CD14-positive monocyte (primary cell): ENCODE data around the gene ZMAT2. TPM values are rescaled to one million over a fixed set of nuclear protein-coding genes. Genes with fewer than 3 reads are reported as not detected.
"Not testable (repeated sequence)": the region's sequence is repeated elsewhere in the genome, so short reads cannot be mapped to it uniquely, and the experiment has no call there.

Source experiments
- DNase-seq, 3 donors: peaks; one replicate each; pipeline ENCODE4 v3.0.0-alpha.2; 2011 to 2022
- H2AFZ ChIP-seq: 2 replicates; pipeline ENCODE4 v1.6.0; 2012; ENCODE audit warnings: mild to moderate bottlenecking, low read depth, low read length, inconsistent platforms; ENCODE audit not compliant: insufficient read depth, poor library complexity, severe bottlenecking
- H3K27ac ChIP-seq, 2 donors: 1 replicate in 1 of 2; 2 replicates in 1 of 2; pipeline ENCODE4 v1.5.1; 2012 to 2013; ENCODE audit warnings: low read length in 2 of 2, control low read depth in 1 of 2, inconsistent platforms in 1 of 2, low read depth in 1 of 2, mild to moderate bottlenecking in 1 of 2
- H3K27me3 ChIP-seq, 2 donors: one replicate each; pipeline versions ENCODE4 v1.6.0 to v1.6.1; 2011 to 2013; ENCODE audit warnings: low read length in 2 of 2; ENCODE audit not compliant: control insufficient read depth in 2 of 2, insufficient read depth in 2 of 2
- H3K36me3 ChIP-seq, 2 donors: replicated peaks in 1 of 2; 1 replicate in 1 of 2; 2 replicates in 1 of 2; pipeline versions ENCODE4 v1.5.1 to v1.6.1; 2012 to 2013; ENCODE audit warnings: low read length in 2 of 2, control low read depth in 1 of 2, inconsistent platforms in 1 of 2, mild to moderate bottlenecking in 1 of 2; ENCODE audit not compliant: insufficient read depth in 2 of 2, control insufficient read depth in 1 of 2
- H3K4me1 ChIP-seq, 2 donors: 1 replicate in 1 of 2; 2 replicates in 1 of 2; pipeline versions ENCODE4 v1.5.1 to v1.6.1; 2012 to 2013; ENCODE audit warnings: low read length in 2 of 2, control low read depth in 1 of 2, inconsistent platforms in 1 of 2, mild to moderate bottlenecking in 1 of 2, moderate library complexity in 1 of 2; ENCODE audit not compliant: insufficient read depth in 2 of 2, control insufficient read depth in 1 of 2
- H3K4me2 ChIP-seq: replicated peaks from 2 replicates; pipeline ENCODE3; 2012; ENCODE audit warnings: low read length, moderate library complexity, mild to moderate bottlenecking; ENCODE audit not compliant: poor library complexity, severe bottlenecking; ENCODE audit errors: extremely low read depth
- H3K4me3 ChIP-seq, 3 experiments: fragments of 200-600 bp in 1 of 3; sonication (generic) in 1 of 3; replicated peaks in 1 of 3; 1 replicate in 2 of 3; 2 replicates in 1 of 3; pipeline ENCODE4 v1.5.1; 2011 to 2013; ENCODE audit warnings: low read length in 3 of 3, mild to moderate bottlenecking in 3 of 3, control low read depth in 2 of 3, low read depth in 2 of 3, inconsistent platforms in 1 of 3, moderate library complexity in 1 of 3
- H3K79me2 ChIP-seq: 2 replicates; pipeline ENCODE4 v1.6.0; 2012; ENCODE audit warnings: mild to moderate bottlenecking, control low read depth, inconsistent platforms, low read length, moderate library complexity; ENCODE audit not compliant: insufficient read depth
- H3K9ac ChIP-seq: 2 replicates; pipeline ENCODE4 v1.6.0; 2017; ENCODE audit warnings: low read length, mild to moderate bottlenecking; ENCODE audit not compliant: insufficient read depth, poor library complexity, severe bottlenecking
- H3K9me3 ChIP-seq, 2 donors: replicated peaks in 1 of 2; 1 replicate in 1 of 2; 2 replicates in 1 of 2; pipeline versions ENCODE4 v1.5.1 to v1.6.1; 2012 to 2013; ENCODE audit warnings: low read length in 2 of 2, control low read depth in 1 of 2; ENCODE audit not compliant: control insufficient read depth in 1 of 2, insufficient read depth in 1 of 2
- H4K20me1 ChIP-seq: 2 replicates; pipeline ENCODE4 v1.6.0; 2012; ENCODE audit warnings: mild to moderate bottlenecking, low read length, control low read depth, moderate library complexity; ENCODE audit not compliant: insufficient read depth
- H3K27ac Mint-ChIP-seq, 7 donors: one replicate each; pipeline ENCODE4 v1.8.0; 2020; ENCODE audit warnings: mild to moderate bottlenecking in 7 of 7, mixed read lengths in 7 of 7, moderate library complexity in 6 of 7, inconsistent platforms in 2 of 7
- H3K27me3 Mint-ChIP-seq, 3 donors: one replicate each; pipeline ENCODE4 v1.8.0; 2021 to 2022; ENCODE audit warnings: low read depth in 3 of 3, mild to moderate bottlenecking in 3 of 3, mixed read lengths in 3 of 3, moderate library complexity in 3 of 3, inconsistent platforms in 1 of 3
- H3K36me3 Mint-ChIP-seq, 2 donors: one replicate each; pipeline ENCODE4 v1.8.0; 2020; ENCODE audit warnings: mixed read lengths in 2 of 2, inconsistent platforms in 1 of 2, mild to moderate bottlenecking in 1 of 2
- H3K4me1 Mint-ChIP-seq: one replicate; pipeline ENCODE4 v1.8.0; 2020; ENCODE audit warnings: mild to moderate bottlenecking, mixed read lengths
- H3K4me3 Mint-ChIP-seq, 2 donors: one replicate each; pipeline ENCODE4 v1.8.0; 2020; ENCODE audit warnings: mild to moderate bottlenecking in 2 of 2, mixed read lengths in 2 of 2, moderate library complexity in 1 of 2
- H3K9me3 Mint-ChIP-seq, 7 donors: one replicate each; pipeline ENCODE4 v1.8.0; 2020 to 2022; ENCODE audit warnings: mixed read lengths in 7 of 7, mild to moderate bottlenecking in 6 of 7, moderate library complexity in 6 of 7, inconsistent platforms in 2 of 7
- WGBS: methylation state at CpG from one replicate; pipeline ENCODE4 v1.1.5; 2013; ENCODE audit warnings: missing lambda C conversion rate; ENCODE audit not compliant: insufficient coverage; 5-methylcytosine and 5-hydroxymethylcytosine counted together
- intact Hi-C, 2 donors: fragments of 100-400 bp; cut with micrococcal nuclease; formaldehyde crosslinking; loops; one replicate each; pipeline versions ENCODE4 v1.15.0 to v1.15.1; 2023
- polyA plus RNA-seq, 3 donors: library from polyadenylated mRNA; depleted of rRNA in 1 of 3; unstranded in 2 of 3; stranded (reverse) in 1 of 3; fragments of 300-500 nt in 2 of 3; fragments of >200 nt in 1 of 3; fragmentation: Illumina TruSeq in 2 of 3; gene quantifications; 1 replicate in 2 of 3; 2 replicates in 1 of 3; pipeline ENCODE4 v1.2.3, GENCODE V29; 2012 to 2021
- TF ChIP-seq, protein P1 (sequence below): fragments of 200-600 bp; IDR thresholded peaks from one replicate; pipeline ENCODE4 v1.8.0; 2022; ENCODE audit warnings: antibody characterized with exemption, mild to moderate bottlenecking

ZMAT2 gene
- polyA plus RNA-seq, 3 donors = 22.5 to 59.5 (median 52.5) TPM

DNA sequence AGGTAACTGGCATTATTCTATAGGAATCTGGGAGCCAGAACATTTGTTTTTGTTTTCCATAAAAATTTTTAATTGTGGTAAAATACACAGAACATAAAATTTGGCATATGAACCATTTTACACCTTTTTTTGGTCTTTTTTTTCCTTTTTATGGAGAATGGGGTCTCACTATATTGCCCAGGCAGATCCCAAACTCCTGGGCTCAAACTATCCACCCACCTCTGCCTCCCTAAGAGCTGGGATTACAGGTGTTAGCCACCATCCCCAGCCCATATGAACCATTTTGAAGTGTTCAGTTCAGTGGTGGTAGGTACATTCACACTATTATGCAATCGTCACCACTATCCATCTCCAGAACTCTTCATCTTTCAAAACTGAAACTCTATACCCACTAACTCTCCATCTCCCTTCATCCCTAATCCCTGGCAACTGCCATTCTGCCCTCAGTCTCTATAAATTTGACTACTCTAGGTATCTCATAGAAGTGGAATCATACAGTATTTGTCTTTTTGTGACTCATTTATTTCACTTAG, 13.4 kb downstream of the ZMAT2 start:
- H3K36me3 ChIP-seq = no peaks in the 10 kb centered on the region
- intact Hi-C loops = loop anchor here (5.0 to 10.0 kb wide), 3 partner anchors 149 to 349 kb away; partner anchors contain the start of genes ANKHD1 (in 1 of the 2), APBB3 (in 1 of the 2), SLC35A4 (in 1 of the 2) and SLC4A9 (in 1 of the 2)
- no peaks in the 10 kb centered on the region for H4K20me1 ChIP-seq
- no peak for DNase-seq
- H3K9me3 Mint-ChIP-seq = peaks cover 0 to 7% (median 0%) of the 10 kb centered on the region in 7 donors
- H3K27ac ChIP-seq = no peak overlapping the region
- H3K4me2 ChIP-seq = no peak overlapping the region
- no peaks in the 10 kb centered on the region for H3K9me3 ChIP-seq
- no peak overlapping the region for H3K27ac Mint-ChIP-seq
- H3K4me3 Mint-ChIP-seq = no peak overlapping the region
- no peaks in the 10 kb centered on the region for H3K36me3 Mint-ChIP-seq
- peaks cover 13% of the 10 kb centered on the region for H3K4me1 Mint-ChIP-seq
- TF ChIP-seq, protein P1, sequence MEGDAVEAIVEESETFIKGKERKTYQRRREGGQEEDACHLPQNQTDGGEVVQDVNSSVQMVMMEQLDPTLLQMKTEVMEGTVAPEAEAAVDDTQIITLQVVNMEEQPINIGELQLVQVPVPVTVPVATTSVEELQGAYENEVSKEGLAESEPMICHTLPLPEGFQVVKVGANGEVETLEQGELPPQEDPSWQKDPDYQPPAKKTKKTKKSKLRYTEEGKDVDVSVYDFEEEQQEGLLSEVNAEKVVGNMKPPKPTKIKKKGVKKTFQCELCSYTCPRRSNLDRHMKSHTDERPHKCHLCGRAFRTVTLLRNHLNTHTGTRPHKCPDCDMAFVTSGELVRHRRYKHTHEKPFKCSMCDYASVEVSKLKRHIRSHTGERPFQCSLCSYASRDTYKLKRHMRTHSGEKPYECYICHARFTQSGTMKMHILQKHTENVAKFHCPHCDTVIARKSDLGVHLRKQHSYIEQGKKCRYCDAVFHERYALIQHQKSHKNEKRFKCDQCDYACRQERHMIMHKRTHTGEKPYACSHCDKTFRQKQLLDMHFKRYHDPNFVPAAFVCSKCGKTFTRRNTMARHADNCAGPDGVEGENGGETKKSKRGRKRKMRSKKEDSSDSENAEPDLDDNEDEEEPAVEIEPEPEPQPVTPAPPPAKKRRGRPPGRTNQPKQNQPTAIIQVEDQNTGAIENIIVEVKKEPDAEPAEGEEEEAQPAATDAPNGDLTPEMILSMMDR = no peak
- H3K9ac ChIP-seq = no peak overlapping the region
- H2AFZ ChIP-seq = no peak overlapping the region
- H3K27me3 ChIP-seq = no peaks in the 10 kb centered on the region
- H3K4me3 ChIP-seq = no peak overlapping the region
- H3K27me3 Mint-ChIP-seq = peaks cover 1 to 7% (median 5%) of the 10 kb centered on the region in 3 donors
- H3K79me2 ChIP-seq = no peaks in the 10 kb centered on the region
- H3K4me1 ChIP-seq = peaks cover 5 to 13% of the 10 kb centered on the region in 2 donors
- WGBS = no CpG with 5 or more reads among the region's 1 CpG

- H3K27ac Mint-ChIP-seq, H3K9ac ChIP-seq, H3K9me3 ChIP-seq, H2AFZ ChIP-seq, H3K4me1 Mint-ChIP-seq, DNase-seq, H3K36me3 ChIP-seq, H4K20me1 ChIP-seq, H3K4me2 ChIP-seq, H3K4me3 ChIP-seq, H3K9me3 Mint-ChIP-seq, H3K27ac ChIP-seq, H3K4me3 Mint-ChIP-seq, H3K27me3 Mint-ChIP-seq, H3K4me1 ChIP-seq, H3K27me3 ChIP-seq, H3K36me3 Mint-ChIP-seq, H3K79me2 ChIP-seq: not testable (repeated sequence)
- WGBS = no CpG with 5 or more reads among the region's 2 CpGs
- intact Hi-C loops = loop anchor here (10.0 kb wide), 2 partner anchors 151 to 351 kb away; partner anchors contain the start of genes APBB3 (in 1 of the 2), SLC35A4 (in 1 of the 2) and SLC4A9 (in 1 of the 2)
These were observed 16.0 kb downstream of the ZMAT2 start for GRCh38 chr5:140716238-140716637.
